ENCODE data around the gene CARMIL1. TPM values are rescaled to one million over a fixed set of nuclear protein-coding genes. Genes with fewer than 3 reads are reported as not detected.

Gene CARMIL1
- total RNA-seq, 4 donors from 2014 or later: 13.6 to 33.2 (median 22.2) TPM

DNA sequence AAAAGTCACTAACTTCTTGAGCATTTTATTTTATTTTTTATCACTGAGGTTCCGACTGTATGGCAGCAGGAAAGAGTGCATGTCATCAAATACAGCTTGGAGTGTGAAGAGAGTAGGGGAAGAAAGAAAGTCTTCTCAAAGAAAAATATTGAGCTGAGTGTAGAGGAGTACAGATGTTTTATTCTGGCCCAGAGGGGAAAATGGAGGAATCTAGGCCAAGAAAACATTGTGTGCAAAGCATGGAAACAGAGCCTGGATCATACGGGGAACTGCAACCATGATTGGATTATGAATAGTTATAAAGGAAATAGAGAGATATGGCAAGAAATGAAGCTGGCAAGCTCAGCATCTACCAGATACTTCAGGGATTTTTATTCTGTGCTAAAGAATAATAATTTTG lies 268.6 kb downstream of the CARMIL1 start:
- Histone ChIP-seq H3K4me1 (no peaks in the 10 kb centered on the region), H3K9me3 (no peaks in the 10 kb centered on the region), H3K36me3 (no peaks in the 10 kb centered on the region), H3K4me3 (no peak overlapping the region), H3K27ac (no peak overlapping the region), H3K27me3 (no peaks in the 10 kb centered on the region)
- TF ChIP-seq POLR2AphosphoS5 (IDR thresholded peaks at IDR 0.05): no peak
- no peak for TF ChIP-seq POLR2A (IDR thresholded peaks at IDR 0.05)
- TF ChIP-seq, protein P1, sequence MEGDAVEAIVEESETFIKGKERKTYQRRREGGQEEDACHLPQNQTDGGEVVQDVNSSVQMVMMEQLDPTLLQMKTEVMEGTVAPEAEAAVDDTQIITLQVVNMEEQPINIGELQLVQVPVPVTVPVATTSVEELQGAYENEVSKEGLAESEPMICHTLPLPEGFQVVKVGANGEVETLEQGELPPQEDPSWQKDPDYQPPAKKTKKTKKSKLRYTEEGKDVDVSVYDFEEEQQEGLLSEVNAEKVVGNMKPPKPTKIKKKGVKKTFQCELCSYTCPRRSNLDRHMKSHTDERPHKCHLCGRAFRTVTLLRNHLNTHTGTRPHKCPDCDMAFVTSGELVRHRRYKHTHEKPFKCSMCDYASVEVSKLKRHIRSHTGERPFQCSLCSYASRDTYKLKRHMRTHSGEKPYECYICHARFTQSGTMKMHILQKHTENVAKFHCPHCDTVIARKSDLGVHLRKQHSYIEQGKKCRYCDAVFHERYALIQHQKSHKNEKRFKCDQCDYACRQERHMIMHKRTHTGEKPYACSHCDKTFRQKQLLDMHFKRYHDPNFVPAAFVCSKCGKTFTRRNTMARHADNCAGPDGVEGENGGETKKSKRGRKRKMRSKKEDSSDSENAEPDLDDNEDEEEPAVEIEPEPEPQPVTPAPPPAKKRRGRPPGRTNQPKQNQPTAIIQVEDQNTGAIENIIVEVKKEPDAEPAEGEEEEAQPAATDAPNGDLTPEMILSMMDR (IDR thresholded peaks at IDR 0.05): no peak
- no peak for TF ChIP-seq EP300 (IDR thresholded peaks at IDR 0.05)
- WGBS: 69% methylated on average over 2 of the region's 2 CpGs
- DNase-seq (ENCODE audit: low spot score in 2 of 2): no peak

DNA sequence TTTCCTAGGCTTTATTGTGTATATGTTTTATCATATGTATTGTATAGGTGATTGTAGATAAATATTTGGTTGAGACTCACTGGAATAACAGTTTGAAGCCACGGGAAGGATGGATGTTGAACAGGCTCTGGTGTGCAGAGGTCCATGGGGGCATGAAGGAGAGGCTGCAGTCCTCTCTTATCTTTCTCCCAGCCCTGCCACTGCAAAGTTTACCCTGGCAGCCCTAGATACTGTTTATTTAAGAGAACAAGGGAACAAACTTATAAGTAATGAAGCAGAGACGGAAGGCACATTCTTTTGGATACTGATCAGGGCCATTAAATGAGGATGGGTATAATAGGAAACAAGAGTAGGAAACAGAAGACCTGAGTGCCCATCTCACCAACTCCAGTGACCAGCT lies 269.3 kb downstream of the CARMIL1 start:
- no peaks in the 10 kb centered on the region for H3K36me3 ChIP-seq
- H3K9me3 ChIP-seq: no peaks in the 10 kb centered on the region
- 86% methylated on average over 2 of the region's 2 CpGs for WGBS
- H3K4me1 ChIP-seq: no peaks in the 10 kb centered on the region
- TF ChIP-seq, protein P1 (IDR thresholded peaks at IDR 0.05): no peak
- TF ChIP-seq POLR2AphosphoS5 (IDR thresholded peaks at IDR 0.05) (no peak), POLR2A (IDR thresholded peaks at IDR 0.05) (no peak), EP300 (IDR thresholded peaks at IDR 0.05) (no peak)
- no peaks in the 10 kb centered on the region for H3K27me3 ChIP-seq
- DNase-seq (ENCODE audit: low spot score in 2 of 2): no peak
- no peak overlapping the region for H3K27ac ChIP-seq
- no peak overlapping the region for H3K4me3 ChIP-seq

DNA sequence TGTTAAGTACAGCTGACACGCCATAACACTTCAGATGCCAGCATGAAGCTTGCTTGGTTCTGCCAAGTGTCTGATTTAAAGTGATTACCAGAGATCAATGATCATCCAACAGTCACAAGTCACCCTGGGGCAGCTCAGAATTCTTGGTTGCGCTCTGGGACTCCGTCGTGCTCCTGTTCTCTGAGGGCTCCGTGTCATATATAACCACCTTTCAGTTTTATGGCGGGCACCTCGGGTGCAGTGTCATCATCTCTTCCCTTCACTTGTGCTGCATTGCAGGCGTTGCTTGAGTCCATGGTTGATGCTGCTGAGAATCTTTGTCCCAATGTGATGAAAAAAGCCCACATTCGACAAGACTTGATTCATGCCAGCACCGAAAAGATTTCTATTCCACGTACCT lies 271.5 kb downstream of the CARMIL1 start:
- DNase-seq (ENCODE audit: low spot score in 2 of 2): no peak
- no peaks in the 10 kb centered on the region for H3K36me3 ChIP-seq
- TF ChIP-seq, protein P1 (IDR thresholded peaks at IDR 0.05): no peak
- TF ChIP-seq POLR2AphosphoS5 (IDR thresholded peaks at IDR 0.05) (no peak), POLR2A (IDR thresholded peaks at IDR 0.05) (no peak), EP300 (IDR thresholded peaks at IDR 0.05) (no peak)
- H3K9me3 ChIP-seq: no peaks in the 10 kb centered on the region
- no peaks in the 10 kb centered on the region for H3K27me3 ChIP-seq
- H3K4me3 ChIP-seq: no peak overlapping the region
- H3K4me1 ChIP-seq: no peaks in the 10 kb centered on the region
- 80% methylated on average over 11 of the region's 11 CpGs for WGBS
- no peak overlapping the region for H3K27ac ChIP-seq

DNA sequence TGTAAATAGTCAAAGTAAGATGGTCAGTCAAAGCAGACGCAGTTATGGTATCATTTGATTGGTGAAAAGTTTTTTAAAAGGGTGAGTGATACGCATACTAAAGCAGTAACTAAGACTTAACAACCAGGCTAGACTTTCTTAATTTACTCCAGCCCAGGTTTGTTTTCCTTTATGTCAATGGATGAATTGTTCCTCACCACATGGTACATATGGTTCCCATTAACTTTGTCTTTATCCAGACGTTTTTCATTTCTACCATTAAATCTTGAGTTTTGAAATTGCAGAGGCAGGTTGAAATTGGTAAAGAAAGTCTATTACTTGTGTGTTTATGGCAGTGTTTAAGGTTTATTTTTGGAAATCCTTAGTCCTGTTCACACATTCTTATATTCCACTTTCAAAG lies 274.3 kb downstream of the CARMIL1 start:
- 67% methylated on average over 3 of the region's 3 CpGs for WGBS
- Histone ChIP-seq H3K9me3 (no peaks in the 10 kb centered on the region), H3K4me1 (no peaks in the 10 kb centered on the region), H3K27me3 (no peaks in the 10 kb centered on the region), H3K27ac (no peak overlapping the region), H3K36me3 (no peaks in the 10 kb centered on the region), H3K4me3 (no peak overlapping the region)
- TF ChIP-seq EP300 (IDR thresholded peaks at IDR 0.05) (no peak), POLR2A (IDR thresholded peaks at IDR 0.05) (no peak), POLR2AphosphoS5 (IDR thresholded peaks at IDR 0.05) (no peak)
- DNase-seq (ENCODE audit: low spot score in 2 of 2): no peak

DNA sequence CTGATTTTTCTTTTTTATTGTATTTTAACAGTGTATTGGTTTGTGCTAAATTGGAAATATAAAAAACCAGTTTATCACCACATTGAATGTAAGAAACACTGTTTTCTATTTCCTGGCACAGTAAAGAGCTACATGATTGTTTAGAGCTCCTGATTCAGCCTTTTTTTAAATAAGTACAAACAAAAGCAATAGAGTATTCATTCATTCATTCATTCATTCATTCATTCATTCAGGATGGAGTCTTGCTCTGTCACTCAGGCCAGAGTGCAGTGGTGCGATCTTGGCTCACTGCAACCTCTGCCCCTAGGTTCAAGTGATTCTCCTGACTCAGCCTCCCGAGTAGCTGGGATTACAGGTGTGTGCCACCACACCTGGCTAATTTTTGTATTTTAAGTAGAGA lies 276.0 kb downstream of the CARMIL1 start:
- Histone ChIP-seq H3K9me3 (no peaks in the 10 kb centered on the region), H3K4me1 (no peaks in the 10 kb centered on the region), H3K27ac (no peak overlapping the region), H3K36me3 (no peaks in the 10 kb centered on the region), H3K4me3 (no peak overlapping the region), H3K27me3 (no peaks in the 10 kb centered on the region)
- no peak for DNase-seq (ENCODE audit: low spot score in 2 of 2)
- 95% methylated on average over 2 of the region's 2 CpGs for WGBS
- TF ChIP-seq POLR2A (IDR thresholded peaks at IDR 0.05) (no peak), POLR2AphosphoS5 (IDR thresholded peaks at IDR 0.05) (no peak), EP300 (IDR thresholded peaks at IDR 0.05) (no peak)
- TF ChIP-seq, protein P1 (IDR thresholded peaks at IDR 0.05): no peak

DNA sequence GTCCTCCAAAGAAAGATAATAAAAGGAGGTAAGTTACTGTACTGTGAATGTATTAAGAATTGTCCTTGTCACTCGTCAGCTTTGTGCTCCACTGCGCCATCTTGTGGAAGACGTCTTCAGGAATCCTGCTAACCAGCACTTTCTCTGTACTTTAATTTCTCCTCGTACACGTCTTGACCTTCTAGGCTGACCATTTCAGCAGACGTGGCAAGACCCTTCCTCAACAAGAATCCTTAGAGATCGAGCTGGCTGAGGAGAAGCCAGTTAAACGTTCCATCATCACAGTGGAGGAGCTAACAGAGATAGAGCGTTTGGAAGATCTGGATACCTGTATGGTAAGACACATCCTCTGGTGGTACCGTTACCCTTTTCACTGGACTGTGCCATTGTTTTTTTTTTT lies 277.3 kb downstream of the CARMIL1 start:
- Histone ChIP-seq H3K27ac (no peak overlapping the region), H3K27me3 (no peaks in the 10 kb centered on the region), H3K36me3 (no peaks in the 10 kb centered on the region), H3K4me3 (no peak overlapping the region), H3K4me1 (no peaks in the 10 kb centered on the region), H3K9me3 (no peaks in the 10 kb centered on the region)
- no peak for TF ChIP-seq EP300 (IDR thresholded peaks at IDR 0.05)
- TF ChIP-seq, protein P1 (IDR thresholded peaks at IDR 0.05): peak; percentile 39 to 72
- WGBS: 23% methylated on average over 10 of the region's 10 CpGs
- peak; percentile 83 to 86 for DNase-seq (ENCODE audit: low spot score in 2 of 2)

Data from suprapubic skin (tissue), 4 donors.